Activated naive CD4-positive, alpha-beta T cell treated with anti-CD3 and anti-CD28 coated beads, Interleukin-2, amount 50 U/mL, for 24 hours (primary cell): ENCODE measurements around the gene UBAP2.

Experiments
- H3K27ac Mint-ChIP-seq: one replicate; pipeline ENCODE4 v1.8.0; 2021; ENCODE audit warnings: mild to moderate bottlenecking, mixed read lengths
- H3K27me3 Mint-ChIP-seq: one replicate; pipeline ENCODE4 v1.8.0; 2021; ENCODE audit warnings: mixed read lengths
- H3K36me3 Mint-ChIP-seq: one replicate; pipeline ENCODE4 v1.8.0; 2021; ENCODE audit warnings: mixed read lengths
- H3K4me1 Mint-ChIP-seq: one replicate; pipeline ENCODE4 v1.8.0; 2021; ENCODE audit warnings: mixed read lengths
- H3K4me3 Mint-ChIP-seq: one replicate; pipeline ENCODE4 v1.8.0; 2021; ENCODE audit warnings: mild to moderate bottlenecking, mixed read lengths
- H3K9me3 Mint-ChIP-seq: one replicate; pipeline ENCODE4 v1.8.0; 2021; ENCODE audit warnings: mixed read lengths

The UBAP2 gene

DNA sequence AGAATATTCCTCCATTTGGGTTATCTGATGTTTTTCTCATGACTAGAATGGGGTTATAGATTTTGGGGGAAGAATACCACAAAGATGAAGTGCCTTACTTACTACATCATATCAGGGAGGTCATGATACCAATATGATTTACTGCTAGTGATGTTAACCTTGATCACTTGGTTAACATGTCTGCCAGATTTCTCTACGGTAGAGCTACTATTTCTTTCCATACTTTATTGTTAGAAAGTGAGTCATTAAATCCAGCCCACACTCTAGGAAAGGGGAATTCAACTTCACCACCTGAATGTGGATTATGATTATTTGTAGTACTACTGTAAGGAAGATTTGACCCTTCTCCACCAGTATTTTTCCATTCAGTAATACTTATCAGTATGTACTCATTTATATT, 167.1 kb downstream of the UBAP2 start:
- Mint-ChIP-seq H3K27ac (peak overlapping the region; percentile 98), H3K4me1 (peaks cover 67% of the 10 kb centered on the region), H3K9me3 (no peaks in the 10 kb centered on the region), H3K4me3 (peak overlapping the region; percentile 79), H3K27me3 (no peaks in the 10 kb centered on the region), H3K36me3 (peaks cover 9% of the 10 kb centered on the region)

DNA sequence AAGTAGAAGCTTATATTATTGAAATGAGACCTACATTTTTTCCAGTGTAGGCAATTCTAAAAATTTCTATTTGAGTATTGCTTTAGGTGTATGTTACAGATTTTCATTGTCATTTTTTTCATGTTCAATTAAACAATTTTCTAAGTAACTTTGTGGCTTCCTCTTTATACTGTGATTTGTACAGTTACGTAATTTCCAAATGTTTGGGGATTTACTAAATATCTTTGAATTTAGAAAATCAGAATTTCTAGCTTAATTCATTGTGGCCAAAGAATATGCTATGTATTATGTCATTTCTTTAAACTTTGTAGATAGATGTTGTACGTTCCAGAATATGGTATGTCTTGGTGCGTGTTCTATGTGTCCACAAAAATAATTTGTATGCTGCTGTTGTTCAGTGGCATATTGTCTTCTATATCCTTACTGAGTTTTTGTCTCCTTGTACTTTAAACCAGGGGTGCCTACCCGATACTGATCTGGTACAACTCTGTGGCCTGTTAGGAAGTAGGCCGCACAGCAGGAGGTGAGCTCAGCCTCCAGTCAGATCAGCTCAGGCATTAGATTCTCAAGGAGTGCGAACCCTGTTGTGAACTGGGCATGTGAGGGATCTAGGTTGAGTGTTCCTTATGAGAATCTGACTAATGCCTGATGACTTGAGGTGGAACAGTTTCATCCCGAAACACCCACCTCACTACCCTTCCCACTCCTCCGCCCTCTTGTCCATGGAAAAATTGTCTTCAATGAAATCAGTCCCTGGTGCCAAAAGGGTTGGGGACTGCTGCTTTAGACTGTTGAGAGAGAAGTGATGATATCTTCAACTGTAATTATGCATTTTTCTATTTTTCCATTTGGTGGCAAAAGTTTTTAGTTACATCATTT, 168.2 kb downstream of the UBAP2 start:
- Mint-ChIP-seq H3K4me1 (peaks cover 74% of the 10 kb centered on the region), H3K4me3 (peak overlapping the region; percentile 43), H3K27ac (peak overlapping the region; percentile 98)

GRCh38 chr9:33878691-33879366, 169.9 kb downstream of the UBAP2 start:
- Mint-ChIP-seq H3K36me3 (peaks cover 9% of the 10 kb centered on the region), H3K27ac (peak overlapping the region; percentile 65)

More for the DNA sequence above, 168.2 kb downstream of the UBAP2 start:
- Mint-ChIP-seq H3K27me3 (no peaks in the 10 kb centered on the region), H3K9me3 (no peaks in the 10 kb centered on the region), H3K36me3 (peaks cover 9% of the 10 kb centered on the region)

DNA sequence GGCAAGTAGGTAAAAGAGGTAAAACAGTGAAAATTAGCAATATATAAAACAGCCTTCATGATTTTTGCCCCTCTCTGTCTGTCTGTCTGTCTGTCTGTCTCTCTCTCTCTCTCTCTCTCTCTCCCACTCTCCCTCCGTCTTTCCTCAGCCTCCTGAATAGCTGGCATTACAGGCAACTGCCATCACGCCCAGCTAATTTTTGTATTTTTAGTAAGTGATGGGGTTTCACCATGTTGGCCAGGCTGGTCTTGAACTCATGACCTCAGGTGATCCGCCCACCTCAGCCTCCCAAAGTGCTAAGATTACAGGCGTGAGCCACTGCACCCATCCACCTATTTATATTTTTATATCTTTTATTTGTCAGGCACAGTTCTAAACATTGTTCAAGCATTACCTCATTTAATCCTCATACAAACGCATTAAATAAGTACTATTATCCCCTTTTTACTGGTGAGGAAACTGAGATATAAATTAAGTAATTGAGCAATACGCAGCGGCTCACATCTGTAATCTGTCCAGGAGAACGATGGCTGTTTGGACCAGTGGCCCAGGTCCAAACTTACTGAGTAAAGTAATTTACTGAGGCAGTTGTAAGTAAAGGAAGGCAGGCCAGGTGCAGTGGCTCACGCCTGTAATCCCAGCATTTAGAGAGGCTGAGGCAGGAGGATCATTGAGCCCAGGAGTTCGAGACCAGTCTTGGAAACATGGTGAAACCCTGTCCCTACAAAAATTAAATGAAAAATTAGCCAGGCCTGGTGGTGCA, 170.8 kb downstream of the UBAP2 start:
- H3K27ac Mint-ChIP-seq, result peak overlapping the region; percentile 65
- H3K4me3 Mint-ChIP-seq, result no peak overlapping the region
- no peaks in the 10 kb centered on the region for H3K9me3 Mint-ChIP-seq
- peaks cover 55% of the 10 kb centered on the region for H3K4me1 Mint-ChIP-seq
- peaks cover 9% of the 10 kb centered on the region for H3K36me3 Mint-ChIP-seq
- no peaks in the 10 kb centered on the region for H3K27me3 Mint-ChIP-seq

More at GRCh38 chr9:33878691-33879366, 169.9 kb downstream of the UBAP2 start:
- no peaks in the 10 kb centered on the region for H3K9me3 Mint-ChIP-seq
- no peaks in the 10 kb centered on the region for H3K27me3 Mint-ChIP-seq
- peaks cover 60% of the 10 kb centered on the region for H3K4me1 Mint-ChIP-seq
- H3K4me3 Mint-ChIP-seq, result no peak overlapping the region
